Neural progenitor cell (in vitro differentiated cells): ENCODE results near the gene ANKAR.

ENCODE experiments used
- CTCF ChIP-seq: fragments of 200-600 bp; sonication (generic); IDR thresholded peaks from 2 replicates; pipeline ENCODE4 v1.5.1; 2017; ENCODE audit warnings: antibody characterized with exemption, mild to moderate bottlenecking
- EZH2 ChIP-seq: fragments of 200-600 bp; sonication (generic); IDR thresholded peaks from 2 replicates; pipeline ENCODE4 v1.6.1; 2017; ENCODE audit warnings: antibody characterized with exemption, mild to moderate bottlenecking, moderate library complexity
- EZH2phosphoT487 ChIP-seq: fragments of 200-600 bp; sonication (generic); IDR thresholded peaks from 2 replicates; pipeline ENCODE4 v1.6.1; 2017; ENCODE audit warnings: antibody characterized with exemption

GRCh38 chr2:189657867-189658266 lies 16.6 kb upstream of the ANKAR start:
- TF ChIP-seq CTCF (no peak), EZH2 (no peak), EZH2phosphoT487 (no peak)
